Activated naive CD4-positive, alpha-beta T cell treated with anti-CD3 and anti-CD28 coated beads, Interleukin-2, amount 50 U/mL, for 24 hours (primary cell): ENCODE measurements around the gene CERS6.

Experiments
- H3K27ac Mint-ChIP-seq: one replicate; pipeline ENCODE4 v1.8.0; 2021; ENCODE audit warnings: mild to moderate bottlenecking, mixed read lengths
- H3K27me3 Mint-ChIP-seq: one replicate; pipeline ENCODE4 v1.8.0; 2021; ENCODE audit warnings: mixed read lengths
- H3K36me3 Mint-ChIP-seq: one replicate; pipeline ENCODE4 v1.8.0; 2021; ENCODE audit warnings: mixed read lengths
- H3K4me1 Mint-ChIP-seq: one replicate; pipeline ENCODE4 v1.8.0; 2021; ENCODE audit warnings: mixed read lengths
- H3K4me3 Mint-ChIP-seq: one replicate; pipeline ENCODE4 v1.8.0; 2021; ENCODE audit warnings: mild to moderate bottlenecking, mixed read lengths
- H3K9me3 Mint-ChIP-seq: one replicate; pipeline ENCODE4 v1.8.0; 2021; ENCODE audit warnings: mixed read lengths

The CERS6 gene

DNA sequence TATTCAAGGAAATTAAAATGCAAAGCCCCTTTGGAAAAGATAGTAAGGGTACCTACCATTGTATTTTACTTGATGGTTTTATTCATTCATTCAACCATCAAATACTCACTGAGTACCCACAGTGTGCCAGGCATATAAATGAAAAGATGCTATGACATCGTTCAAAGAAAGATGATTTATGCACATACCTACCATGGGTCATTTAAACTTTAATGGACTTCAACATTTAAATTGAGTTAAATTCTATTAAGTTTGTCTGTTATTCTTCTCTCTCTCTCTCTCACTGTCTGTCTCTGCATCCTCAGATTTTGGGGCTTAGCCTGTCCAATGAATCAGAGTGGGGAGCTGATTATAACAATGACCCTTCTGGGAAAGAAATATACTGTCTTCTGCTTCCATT lies 87.9 kb downstream of the CERS6 start:
- Mint-ChIP-seq H3K9me3 (no peaks in the 10 kb centered on the region), H3K4me3 (no peak overlapping the region), H3K36me3 (peaks cover 33% of the 10 kb centered on the region), H3K4me1 (peaks cover 66% of the 10 kb centered on the region), H3K27me3 (no peaks in the 10 kb centered on the region), H3K27ac (no peak overlapping the region)

DNA sequence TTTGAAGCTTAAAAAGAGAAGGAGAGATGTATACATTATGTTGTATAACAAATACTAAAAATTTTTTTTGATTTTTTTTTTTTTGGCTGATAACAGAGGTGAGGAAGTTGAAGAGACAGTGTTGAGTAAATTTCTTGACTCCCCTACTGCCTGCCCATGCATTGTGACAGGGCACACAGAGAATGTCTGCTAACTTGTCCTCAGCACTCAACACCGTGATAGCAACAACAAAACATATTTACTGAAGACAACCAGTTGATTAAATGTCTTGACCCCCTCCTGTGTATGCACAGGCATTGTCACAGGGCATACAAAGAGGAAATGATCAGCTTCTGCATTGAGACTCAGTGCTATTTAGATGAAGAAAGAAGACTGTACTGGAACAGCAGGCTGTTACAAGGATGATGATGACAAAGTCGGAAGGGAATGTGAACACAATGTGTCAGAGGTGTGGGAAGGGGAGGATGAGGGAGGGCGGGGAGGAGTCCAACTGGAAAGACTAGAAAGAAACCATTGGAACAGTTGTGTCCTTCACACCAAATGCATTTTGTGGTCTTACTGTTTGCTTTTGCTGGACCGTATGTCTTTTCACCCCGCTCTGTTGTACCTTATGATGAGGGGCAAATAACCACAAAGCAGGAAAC lies 89.5 kb downstream of the CERS6 start:
- Mint-ChIP-seq H3K4me1 (peaks cover 70% of the 10 kb centered on the region), H3K36me3 (peaks cover 30% of the 10 kb centered on the region), H3K27ac (no peak overlapping the region), H3K4me3 (no peak overlapping the region), H3K27me3 (no peaks in the 10 kb centered on the region), H3K9me3 (no peaks in the 10 kb centered on the region)

GRCh38 chr2:168550670-168551069 lies 94.6 kb downstream of the CERS6 start:
- Mint-ChIP-seq H3K4me3 (no peak overlapping the region), H3K9me3 (peaks cover 5% of the 10 kb centered on the region)

GRCh38 chr2:168552450-168552856 lies 96.4 kb downstream of the CERS6 start:
- no peaks in the 10 kb centered on the region for H3K27me3 Mint-ChIP-seq
- peaks cover 58% of the 10 kb centered on the region for H3K4me1 Mint-ChIP-seq

More at GRCh38 chr2:168550670-168551069, 94.6 kb downstream of the CERS6 start:
- Mint-ChIP-seq H3K27me3 (no peaks in the 10 kb centered on the region), H3K4me1 (peaks cover 58% of the 10 kb centered on the region), H3K36me3 (peaks cover 33% of the 10 kb centered on the region), H3K27ac (no peak overlapping the region)

GRCh38 chr2:168555283-168555682 lies 99.2 kb downstream of the CERS6 start:
- Mint-ChIP-seq H3K9me3 (peaks cover 5% of the 10 kb centered on the region), H3K27me3 (no peaks in the 10 kb centered on the region), H3K27ac (no peak overlapping the region), H3K4me1 (peaks cover 59% of the 10 kb centered on the region), H3K4me3 (no peak overlapping the region), H3K36me3 (peaks cover 30% of the 10 kb centered on the region)

More at GRCh38 chr2:168552450-168552856, 96.4 kb downstream of the CERS6 start:
- H3K9me3 Mint-ChIP-seq, result peaks cover 5% of the 10 kb centered on the region
- peaks cover 30% of the 10 kb centered on the region for H3K36me3 Mint-ChIP-seq
- H3K27ac Mint-ChIP-seq, result peak overlapping the region; percentile 24
- H3K4me3 Mint-ChIP-seq, result no peak overlapping the region

DNA sequence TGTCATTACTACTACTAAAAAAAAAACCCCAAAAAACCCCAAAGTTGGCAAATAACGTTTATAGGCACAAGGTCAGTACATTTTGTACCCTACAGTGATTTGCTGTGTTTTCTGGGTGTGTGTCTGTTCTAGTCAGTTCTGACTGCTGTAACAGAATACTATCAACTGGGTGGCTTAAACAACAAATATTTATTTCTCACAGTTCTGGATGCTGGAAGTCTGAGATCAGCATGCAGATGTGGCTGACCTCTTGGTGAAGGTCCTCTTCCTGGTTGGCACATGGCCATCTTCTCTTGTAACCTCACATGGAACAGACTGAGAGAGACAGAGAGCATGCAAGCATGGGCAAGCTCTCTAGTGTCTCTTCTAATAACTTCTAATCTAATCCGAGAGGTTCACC lies 103.1 kb downstream of the CERS6 start:
- H3K4me1 Mint-ChIP-seq, result peaks cover 57% of the 10 kb centered on the region
- H3K27ac Mint-ChIP-seq, result no peak overlapping the region
- no peaks in the 10 kb centered on the region for H3K27me3 Mint-ChIP-seq
- no peak overlapping the region for H3K4me3 Mint-ChIP-seq
- H3K9me3 Mint-ChIP-seq, result no peaks in the 10 kb centered on the region
- H3K36me3 Mint-ChIP-seq, result peaks cover 47% of the 10 kb centered on the region

DNA sequence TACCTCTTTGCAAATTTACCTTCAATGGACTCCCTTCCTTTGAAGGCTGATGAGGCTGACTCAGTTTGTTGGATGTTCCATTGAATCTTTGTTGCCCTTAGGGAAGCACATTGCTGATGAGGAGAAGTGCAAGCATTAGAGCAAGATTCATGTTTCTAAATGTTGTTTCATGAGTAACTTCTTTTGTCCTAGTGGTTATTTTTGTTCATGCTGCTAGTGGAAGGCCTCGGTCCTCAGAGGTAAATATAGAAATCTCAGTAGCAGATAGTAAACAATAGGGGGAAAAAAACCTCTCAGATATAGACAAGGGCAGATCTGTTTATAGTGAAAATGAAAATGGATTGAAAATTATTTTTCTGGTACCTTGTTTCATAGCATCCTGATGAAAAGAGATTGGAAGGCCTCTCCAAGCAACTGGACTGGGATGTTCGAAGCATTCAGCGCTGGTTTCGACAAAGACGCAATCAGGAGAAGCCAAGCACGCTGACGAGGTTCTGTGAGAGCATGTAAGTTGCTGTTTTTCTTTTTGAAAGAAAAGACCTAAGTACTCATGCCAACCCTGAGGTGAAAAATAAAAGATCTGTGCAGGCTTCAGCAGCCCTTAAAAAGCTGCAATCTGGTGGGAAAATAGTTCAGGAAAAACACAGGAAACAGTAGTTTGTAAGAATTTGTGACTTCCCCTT lies 104.9 kb downstream of the CERS6 start:
- Mint-ChIP-seq H3K27ac (no peak overlapping the region), H3K4me1 (peaks cover 68% of the 10 kb centered on the region), H3K27me3 (no peaks in the 10 kb centered on the region), H3K36me3 (peaks cover 44% of the 10 kb centered on the region), H3K4me3 (no peak overlapping the region), H3K9me3 (no peaks in the 10 kb centered on the region)

- peaks cover 44% of the 10 kb centered on the region for H3K36me3 Mint-ChIP-seq
- peaks cover 79% of the 10 kb centered on the region for H3K4me1 Mint-ChIP-seq
- no peak overlapping the region for H3K27ac Mint-ChIP-seq
- no peaks in the 10 kb centered on the region for H3K9me3 Mint-ChIP-seq
- no peak overlapping the region for H3K4me3 Mint-ChIP-seq
- no peaks in the 10 kb centered on the region for H3K27me3 Mint-ChIP-seq
These were observed 105.9 kb downstream of the CERS6 start for GRCh38 chr2:168561991-168562390.

DNA sequence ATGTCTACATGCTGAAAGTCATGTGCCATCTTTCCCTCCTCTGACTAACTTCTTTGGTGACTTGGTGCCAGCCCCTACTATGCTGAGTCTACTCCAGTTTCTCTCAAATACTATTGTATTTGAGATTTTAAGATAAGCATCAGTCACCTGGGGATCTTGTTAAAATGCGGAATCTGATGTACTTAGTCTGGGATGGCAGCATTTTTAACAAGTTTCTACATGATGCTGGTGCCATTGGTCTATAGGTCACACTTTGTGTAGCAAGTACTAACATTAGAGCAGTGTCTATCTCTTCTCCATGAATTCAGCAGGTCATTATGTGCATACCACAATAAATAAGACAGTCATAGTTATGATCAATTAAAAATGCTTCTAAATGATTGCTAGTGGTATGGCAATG lies 106.9 kb downstream of the CERS6 start:
- peaks cover 43% of the 10 kb centered on the region for H3K36me3 Mint-ChIP-seq
- H3K9me3 Mint-ChIP-seq, result no peaks in the 10 kb centered on the region
- no peak overlapping the region for H3K27ac Mint-ChIP-seq
- H3K27me3 Mint-ChIP-seq, result no peaks in the 10 kb centered on the region
- H3K4me3 Mint-ChIP-seq, result no peak overlapping the region
- peaks cover 73% of the 10 kb centered on the region for H3K4me1 Mint-ChIP-seq

GRCh38 chr2:168564641-168565040 lies 108.6 kb downstream of the CERS6 start:
- H3K27ac Mint-ChIP-seq, result peak overlapping the region; percentile 44
- H3K4me3 Mint-ChIP-seq, result no peak overlapping the region

DNA sequence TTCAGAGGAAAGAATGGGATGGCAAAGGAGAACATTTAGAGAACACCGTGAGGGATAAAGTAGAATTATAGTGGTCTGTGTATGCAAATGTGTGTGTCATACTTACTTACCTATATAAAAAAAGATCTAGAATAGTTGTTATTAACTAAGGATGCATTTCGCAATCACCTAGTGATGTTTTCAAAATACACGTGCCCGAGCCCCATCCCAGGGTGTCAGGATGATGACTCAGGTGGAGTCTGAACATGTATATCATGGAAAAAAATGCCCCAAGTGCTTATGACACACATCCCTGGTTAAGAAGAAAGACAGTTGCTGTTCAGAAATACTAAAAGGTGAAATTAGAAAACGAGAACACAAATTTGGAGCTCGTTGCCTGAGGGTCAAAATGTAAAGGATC lies 109.0 kb downstream of the CERS6 start:
- Mint-ChIP-seq H3K27me3 (no peaks in the 10 kb centered on the region), H3K4me1 (peaks cover 66% of the 10 kb centered on the region), H3K27ac (peak overlapping the region; percentile 44), H3K36me3 (peaks cover 35% of the 10 kb centered on the region), H3K4me3 (no peak overlapping the region), H3K9me3 (no peaks in the 10 kb centered on the region)

More at GRCh38 chr2:168564641-168565040, 108.6 kb downstream of the CERS6 start:
- Mint-ChIP-seq H3K4me1 (peaks cover 66% of the 10 kb centered on the region), H3K9me3 (no peaks in the 10 kb centered on the region), H3K27me3 (no peaks in the 10 kb centered on the region), H3K36me3 (peaks cover 37% of the 10 kb centered on the region)

DNA sequence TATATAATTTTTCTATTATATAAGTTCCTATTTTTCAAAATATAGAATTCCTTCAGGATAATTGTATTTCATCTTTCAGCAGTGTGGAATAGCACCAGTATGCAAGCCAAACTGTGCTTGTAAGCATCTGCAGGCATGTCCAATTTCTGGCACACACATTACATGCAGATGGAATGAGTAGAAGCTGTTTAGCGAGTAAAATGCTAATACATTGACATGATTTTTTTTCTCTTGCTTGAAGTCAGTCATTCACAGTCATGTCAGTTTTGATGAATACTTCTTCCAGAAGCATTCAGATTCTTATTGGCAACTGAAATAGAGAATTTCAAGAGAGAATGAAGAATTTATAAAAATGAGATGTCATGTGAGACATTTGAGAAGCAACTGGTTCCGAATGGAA lies 109.4 kb downstream of the CERS6 start:
- no peak overlapping the region for H3K4me3 Mint-ChIP-seq
- no peak overlapping the region for H3K27ac Mint-ChIP-seq
- H3K9me3 Mint-ChIP-seq, result no peaks in the 10 kb centered on the region
- peaks cover 31% of the 10 kb centered on the region for H3K36me3 Mint-ChIP-seq
- H3K4me1 Mint-ChIP-seq, result peaks cover 62% of the 10 kb centered on the region
- no peaks in the 10 kb centered on the region for H3K27me3 Mint-ChIP-seq

DNA sequence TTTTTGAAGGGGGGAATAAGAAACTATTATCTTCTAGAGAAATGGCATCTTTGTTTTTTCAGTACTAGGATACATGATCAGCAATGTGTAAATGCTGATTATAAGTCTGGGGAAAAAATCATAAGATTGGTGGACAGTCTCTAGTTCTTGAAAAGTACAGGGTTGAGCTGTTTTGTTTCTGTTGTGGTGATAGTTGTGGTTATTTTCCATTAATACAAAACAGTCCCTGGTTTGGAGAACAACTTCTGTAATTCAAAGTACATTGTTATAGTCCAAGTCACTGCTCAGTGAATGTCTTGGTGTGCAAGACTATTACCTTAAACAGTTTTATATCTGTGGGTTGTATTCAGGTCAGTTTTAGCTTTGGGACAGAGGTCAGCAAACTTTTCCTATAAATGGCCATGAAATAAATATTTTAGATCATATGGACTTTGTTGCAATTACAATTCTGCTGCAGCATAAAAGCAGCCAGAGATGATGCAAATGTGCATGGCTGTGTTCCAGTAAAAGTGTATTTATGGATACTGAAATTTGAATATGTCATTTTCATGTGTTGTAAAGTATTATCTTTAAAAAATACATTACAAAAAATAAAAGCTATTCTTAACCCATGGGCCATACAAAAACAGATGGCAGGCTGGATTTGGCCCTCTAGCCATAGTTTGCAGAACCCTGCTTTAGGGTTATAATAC lies 111.0 kb downstream of the CERS6 start:
- H3K4me1 Mint-ChIP-seq, result peaks cover 50% of the 10 kb centered on the region
- no peaks in the 10 kb centered on the region for H3K9me3 Mint-ChIP-seq
- peak overlapping the region; percentile 26 for H3K27ac Mint-ChIP-seq
- H3K36me3 Mint-ChIP-seq, result peaks cover 20% of the 10 kb centered on the region
- no peaks in the 10 kb centered on the region for H3K27me3 Mint-ChIP-seq
- H3K4me3 Mint-ChIP-seq, result no peak overlapping the region

DNA sequence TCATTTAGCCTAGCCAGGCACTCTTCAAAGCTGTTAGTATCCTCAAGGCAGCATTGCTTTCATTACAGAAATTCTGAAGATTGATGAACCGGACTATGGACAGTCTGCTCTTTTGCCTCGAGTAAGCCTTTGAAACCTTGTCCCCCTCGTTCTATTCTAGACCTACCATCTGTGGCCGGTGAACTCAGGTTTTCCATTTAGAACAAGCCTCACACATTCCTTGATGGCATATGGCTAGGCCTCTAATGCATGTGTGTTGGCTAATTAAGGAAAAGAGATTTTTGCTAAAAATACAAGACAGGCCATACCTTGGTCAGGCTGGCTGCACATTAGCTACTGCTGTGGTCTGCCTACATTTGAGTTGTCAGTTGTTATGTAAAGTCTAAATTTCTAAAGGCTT lies 111.8 kb downstream of the CERS6 start:
- H3K4me3 Mint-ChIP-seq, result no peak overlapping the region
- peaks cover 21% of the 10 kb centered on the region for H3K36me3 Mint-ChIP-seq
- peaks cover 49% of the 10 kb centered on the region for H3K4me1 Mint-ChIP-seq
- H3K27ac Mint-ChIP-seq, result no peak overlapping the region
- no peaks in the 10 kb centered on the region for H3K27me3 Mint-ChIP-seq
- H3K9me3 Mint-ChIP-seq, result peaks cover 1% of the 10 kb centered on the region

GRCh38 chr2:168568476-168569267 lies 112.6 kb downstream of the CERS6 start:
- Mint-ChIP-seq H3K4me3 (no peak overlapping the region), H3K4me1 (peaks cover 46% of the 10 kb centered on the region), H3K36me3 (peaks cover 19% of the 10 kb centered on the region), H3K27me3 (no peaks in the 10 kb centered on the region), H3K9me3 (peaks cover 5% of the 10 kb centered on the region), H3K27ac (no peak overlapping the region)
